K562 (cell line): ENCODE data around the gene POU4F3. TPM values are rescaled to one million over a fixed set of nuclear protein-coding genes. Genes with fewer than 3 reads are reported as not detected.

Experiments
- ATAC-seq: fragments of 200-7000 bp; cut with Tn5 transposase; 3 replicates; pipeline ENCODE4 v1.9.1; 2020; ENCODE audit warnings: moderate library complexity
- BruUV-seq: library from RNA; stranded (reverse); fragments of 400-500 nt; replicated peaks from 2 replicates; lab custom pipeline; 2021; lab: Mats Ljungman, UMichigan
- CTCF ChIA-PET: fragments of 300-600 bp; formaldehyde crosslinking; extraction: SDS; loops from one replicate; lab custom pipeline; 2021; ENCODE audit warnings: low intra/inter-chr PET ratio; lab: Yijun Ruan, JAX
- POLR2A ChIA-PET: fragments of 300-600, 350-650 bp; sonication (Branson Sonifier 250); formaldehyde crosslinking; extraction: SDS; loops from one replicate; lab custom pipeline; 2021; ENCODE audit warnings: antibody characterized with exemption, inconsistent platforms; lab: Yijun Ruan, JAX
- DNase-seq, 4 experiments: peaks; one replicate each; pipeline versions ENCODE4 v3.0.0 to v3.0.0-alpha.2; 2011 to 2018; ENCODE audit warnings: low spot score in 3 of 4, mixed read lengths in 3 of 4; ENCODE audit errors: extremely low read depth in 1 of 4
- FAIRE-seq: peaks from 2 replicates; lab custom pipeline; 2011; peaks lifted over from hg19 to GRCh38; lab: Jason Lieb, UNC
- H2AFZ ChIP-seq: 2 replicates; pipeline ENCODE4 v1.6.0; 2011; ENCODE audit warnings: low read depth, low read length, control low read depth, inconsistent platforms
- H3K27ac ChIP-seq: fragments of 200-600 bp; 3 replicates; pipeline ENCODE4 v1.8.0; 2011; ENCODE audit warnings: low read depth, mild to moderate bottlenecking, control low read depth, inconsistent platforms, low read length, moderate library complexity, mixed read lengths; ENCODE audit errors: extremely low read depth
- H3K27me3 ChIP-seq, 2 experiments: fragments of 300-600 bp in 1 of 2; 2 replicates in 1 of 2; 3 replicates in 1 of 2; pipeline versions ENCODE4 v1.6.0 to v1.8.0; 2011; ENCODE audit warnings: inconsistent platforms in 2 of 2, low read length in 2 of 2, mild to moderate bottlenecking in 1 of 2, mixed read lengths in 1 of 2, moderate library complexity in 1 of 2; ENCODE audit not compliant: control insufficient read depth in 2 of 2, insufficient read depth in 2 of 2
- H3K36me3 ChIP-seq: fragments of 300-600 bp; 3 replicates; pipeline ENCODE4 v1.8.0; 2011; ENCODE audit warnings: mild to moderate bottlenecking, low read length, inconsistent platforms; ENCODE audit not compliant: control insufficient read depth, insufficient read depth
- H3K4me1 ChIP-seq, 2 experiments: fragments of 200-600 bp in 1 of 2; replicated peaks in 1 of 2; 2 replicates in 1 of 2; 3 replicates in 1 of 2; pipeline versions ENCODE4 v1.5.1 to v1.8.0; 2011; ENCODE audit warnings: inconsistent platforms in 2 of 2, low read length in 2 of 2, mild to moderate bottlenecking in 1 of 2, mixed read lengths in 1 of 2, moderate library complexity in 1 of 2; ENCODE audit not compliant: control insufficient read depth in 2 of 2, insufficient read depth in 2 of 2
- H3K4me2 ChIP-seq: 2 replicates; pipeline ENCODE4 v1.6.1; 2011; ENCODE audit warnings: low read length, control low read depth, inconsistent platforms, mixed read lengths; ENCODE audit not compliant: insufficient read depth
- H3K4me3 ChIP-seq: fragments of 200-600 bp; sonication (generic), shearing (Covaris generic); 2 replicates; pipeline ENCODE4 v1.5.1; 2016; ENCODE audit warnings: control low read depth, inconsistent platforms
- H3K79me2 ChIP-seq: fragments of 200-600 bp; 3 replicates; pipeline ENCODE4 v1.8.0; 2011; ENCODE audit warnings: low read length, inconsistent platforms; ENCODE audit not compliant: control insufficient read depth, insufficient read depth
- H3K9ac ChIP-seq, 2 experiments: 2 replicates each; pipeline versions ENCODE4 v1.6.0 to v1.6.1; 2011; ENCODE audit warnings: low read depth in 2 of 2, low read length in 2 of 2, control low read depth in 1 of 2, inconsistent platforms in 1 of 2, mild to moderate bottlenecking in 1 of 2, mixed read lengths in 1 of 2; ENCODE audit not compliant: insufficient read depth in 1 of 2
- H3K9me1 ChIP-seq: one replicate; pipeline ENCODE4 v1.6.0; 2011; ENCODE audit warnings: inconsistent platforms, mild to moderate bottlenecking, low read length, moderate library complexity; ENCODE audit not compliant: control insufficient read depth, insufficient read depth
- H3K9me3 ChIP-seq: replicated peaks from 2 replicates; pipeline ENCODE4 v1.5.1; 2011; ENCODE audit warnings: low read depth, low read length, inconsistent platforms; ENCODE audit not compliant: control insufficient read depth, insufficient read depth
- H4K20me1 ChIP-seq: replicated peaks from 2 replicates; pipeline ENCODE4 v1.6.1; 2011; ENCODE audit warnings: low read length, inconsistent platforms, mixed read lengths; ENCODE audit not compliant: control insufficient read depth, insufficient read depth
- EP400 ChIP-seq: fragments of 450-650 bp; IDR thresholded peaks from 2 replicates; pipeline ENCODE4 v1.6.1; 2017; ENCODE audit warnings: antibody characterized with exemption, mild to moderate bottlenecking, moderate library complexity
- HIVEP1 ChIP-seq: fragments of 250-450 bp; sonication (Bioruptor Pico); IDR thresholded peaks from 2 replicates; pipeline ENCODE4 v1.4.0; 2020; ENCODE audit warnings: mild to moderate bottlenecking
- SP2 ChIP-seq: IDR thresholded peaks from 2 replicates; pipeline ENCODE4 v1.6.1; 2011; ENCODE audit warnings: mild to moderate bottlenecking, low read depth, low read length, moderate library complexity; ENCODE audit not compliant: poor library complexity, severe bottlenecking; ENCODE audit errors: extremely low read depth
- WGBS: fragments of 100-300 bp; shearing (Covaris generic); methylation state at CpG from one replicate; pipeline ENCODE4 v1.1.6; 2016; ENCODE audit warnings: low coverage, mixed read lengths; ENCODE audit not compliant: insufficient coverage; ENCODE audit errors: missing lambda C conversion rate; 5-methylcytosine and 5-hydroxymethylcytosine counted together
- in situ Hi-C: fragments of 300-500 bp; cut with MboI; formaldehyde crosslinking; loops from 4 replicates; pipeline ENCODE4 v1.15.0; 2018; ENCODE audit warnings: inconsistent platforms, mixed read lengths
- intact Hi-C: fragments of 100-400 bp; cut with micrococcal nuclease; formaldehyde crosslinking; loops from 2 replicates; pipeline ENCODE4 v1.14.2; 2022
- polyA plus RNA-seq, 8 experiments: library from polyadenylated mRNA; depleted of rRNA in 4 of 8; stranded (reverse) in 5 of 8; unstranded in 3 of 8; fragments of >200 nt; fragmentation: Nextera tagmentation in 2 of 8; fragmentation: Illumina TruSeq in 1 of 8; extraction: Ambion mirVana in 2 of 8; extraction: Trizol in 1 of 8; gene quantifications; 2 replicates each; pipeline versions ENCODE4 v1.2.1 to v1.2.3, GENCODE V29; 2011 to 2014; ENCODE audit warnings: inconsistent platforms in 1 of 8, missing spikeins in 1 of 8
- total RNA-seq, 7 experiments: library from RNA; depleted of rRNA in 6 of 7; stranded (reverse); fragments of >200 nt in 6 of 7; fragmentation: Illumina TruSeq in 2 of 7; extraction: Trizol in 2 of 7; gene quantifications; 2 replicates each; pipeline versions ENCODE4 v1.2.1 to v1.2.3, GENCODE V29; 2011 to 2021; ENCODE audit warnings: low replicate concordance in 1 of 7
- TF ChIP-seq, protein P1 (sequence below): IDR thresholded peaks from 2 replicates; pipeline ENCODE4 v1.6.1; 2012; ENCODE audit warnings: low read depth, low read length, improper control_type of control experiment, borderline replicate concordance

POU4F3 gene
- total and polyA plus RNA-seq, 9 of the 15 experiments (the other 6 are each of a cell fraction or from before 2014, with no cell fraction given) = 0.04 to 0.13 (median 0.07) TPM; not detected in 6

- Histone ChIP-seq H3K79me2 (no peaks in the 10 kb centered on the region), H3K27me3 (no peaks in the 10 kb centered on the region), H4K20me1 (no peaks in the 10 kb centered on the region), H3K4me1 (no peaks in the 10 kb centered on the region), H3K9ac (no peak overlapping the region), H3K36me3 (no peaks in the 10 kb centered on the region), H2AFZ (no peak overlapping the region), H3K4me3 (no peak overlapping the region), H3K27ac (no peak overlapping the region), H3K9me3 (no peaks in the 10 kb centered on the region), H3K4me2 (no peak overlapping the region)
- intact Hi-C loops (no loop called here), in situ Hi-C loops (no loop called here)
- CTCF ChIA-PET = interaction anchor here (0.6 kb wide), 1 partner anchor 213 kb away, joined by 3 read pairs; no protein-coding TSS in a partner anchor
- DNase-seq (no peak), FAIRE-seq (no peak)
- WGBS = 0% methylated on average over 2 of the region's 2 CpGs
- POLR2A ChIA-PET = interaction anchor here (0.9 kb wide), 1 partner anchor 10 kb away, joined by 3 read pairs; no protein-coding TSS in a partner anchor
- BruUV-seq = no TSS peak
- TF ChIP-seq HIVEP1 (CRISPR knock-in tag) = no peak
- no peak for TF ChIP-seq SP2
- TF ChIP-seq EP400 = no peak
- TF ChIP-seq, protein P1, sequence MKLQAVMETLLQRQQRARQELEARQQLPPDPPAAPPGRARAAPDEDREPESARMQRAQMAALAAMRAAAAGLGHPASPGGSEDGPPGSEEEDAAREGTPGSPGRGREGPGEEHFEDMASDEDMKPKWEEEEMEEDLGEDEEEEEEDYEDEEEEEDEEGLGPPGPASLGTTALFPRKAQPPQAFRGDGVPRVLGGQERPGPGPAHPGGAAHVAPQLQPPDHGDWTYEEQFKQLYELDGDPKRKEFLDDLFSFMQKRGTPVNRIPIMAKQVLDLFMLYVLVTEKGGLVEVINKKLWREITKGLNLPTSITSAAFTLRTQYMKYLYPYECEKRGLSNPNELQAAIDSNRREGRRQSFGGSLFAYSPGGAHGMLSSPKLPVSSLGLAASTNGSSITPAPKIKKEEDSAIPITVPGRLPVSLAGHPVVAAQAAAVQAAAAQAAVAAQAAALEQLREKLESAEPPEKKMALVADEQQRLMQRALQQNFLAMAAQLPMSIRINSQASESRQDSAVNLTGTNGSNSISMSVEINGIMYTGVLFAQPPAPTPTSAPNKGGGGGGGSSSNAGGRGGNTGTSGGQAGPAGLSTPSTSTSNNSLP = no peak
- TF ChIP-seq, all 486 proteins: peak for 0
- H3K9me1 ChIP-seq = no peaks in the 10 kb centered on the region
- no peak for ATAC-seq
These were observed 49.7 kb downstream of the POU4F3 start for GRCh38 chr5:146388386-146388785.
